ENCODE results near the gene PANK3.

GRCh38 chr5:168553377-168554130 lies 25.6 kb downstream of the PANK3 start:
- TF ChIP-seq CTCF (IDR thresholded peaks at IDR 0.05): no peak
- no peak for TF ChIP-seq POLR2A (IDR thresholded peaks at IDR 0.05)
